NCI-H2196 (cell line): ENCODE results near the gene NOC3L.
"Not testable (repeated sequence)": the region's sequence is repeated elsewhere in the genome, so short reads cannot be mapped to it uniquely, and the experiment has no call there.

ENCODE experiments used
- DNase-seq: peaks from one replicate; lab custom pipeline; 2025; ENCODE audit not compliant: unreplicated experiment; lab: John Stamatoyannopoulos, UW

Gene NOC3L, protein sequence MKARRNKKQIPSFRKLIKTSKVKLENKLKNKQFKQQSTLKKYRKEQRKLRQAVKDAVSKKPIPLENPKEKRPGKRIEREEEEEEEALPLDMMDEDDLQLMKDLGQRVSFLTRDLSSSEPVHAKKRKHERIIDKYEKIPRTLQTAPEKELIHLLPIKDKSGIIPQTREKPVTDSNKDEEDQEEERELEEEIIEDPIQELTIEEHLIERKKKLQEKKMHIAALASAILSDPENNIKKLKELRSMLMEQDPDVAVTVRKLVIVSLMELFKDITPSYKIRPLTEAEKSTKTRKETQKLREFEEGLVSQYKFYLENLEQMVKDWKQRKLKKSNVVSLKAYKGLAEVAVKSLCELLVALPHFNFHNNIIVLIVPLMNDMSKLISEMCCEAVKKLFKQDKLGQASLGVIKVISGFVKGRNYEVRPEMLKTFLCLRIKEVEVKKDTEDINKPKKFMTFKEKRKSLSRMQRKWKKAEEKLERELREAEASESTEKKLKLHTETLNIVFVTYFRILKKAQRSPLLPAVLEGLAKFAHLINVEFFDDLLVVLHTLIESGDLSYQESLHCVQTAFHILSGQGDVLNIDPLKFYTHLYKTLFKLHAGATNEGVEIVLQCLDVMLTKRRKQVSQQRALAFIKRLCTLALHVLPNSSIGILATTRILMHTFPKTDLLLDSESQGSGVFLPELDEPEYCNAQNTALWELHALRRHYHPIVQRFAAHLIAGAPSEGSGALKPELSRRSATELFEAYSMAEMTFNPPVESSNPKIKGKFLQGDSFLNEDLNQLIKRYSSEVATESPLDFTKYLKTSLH

DNA sequence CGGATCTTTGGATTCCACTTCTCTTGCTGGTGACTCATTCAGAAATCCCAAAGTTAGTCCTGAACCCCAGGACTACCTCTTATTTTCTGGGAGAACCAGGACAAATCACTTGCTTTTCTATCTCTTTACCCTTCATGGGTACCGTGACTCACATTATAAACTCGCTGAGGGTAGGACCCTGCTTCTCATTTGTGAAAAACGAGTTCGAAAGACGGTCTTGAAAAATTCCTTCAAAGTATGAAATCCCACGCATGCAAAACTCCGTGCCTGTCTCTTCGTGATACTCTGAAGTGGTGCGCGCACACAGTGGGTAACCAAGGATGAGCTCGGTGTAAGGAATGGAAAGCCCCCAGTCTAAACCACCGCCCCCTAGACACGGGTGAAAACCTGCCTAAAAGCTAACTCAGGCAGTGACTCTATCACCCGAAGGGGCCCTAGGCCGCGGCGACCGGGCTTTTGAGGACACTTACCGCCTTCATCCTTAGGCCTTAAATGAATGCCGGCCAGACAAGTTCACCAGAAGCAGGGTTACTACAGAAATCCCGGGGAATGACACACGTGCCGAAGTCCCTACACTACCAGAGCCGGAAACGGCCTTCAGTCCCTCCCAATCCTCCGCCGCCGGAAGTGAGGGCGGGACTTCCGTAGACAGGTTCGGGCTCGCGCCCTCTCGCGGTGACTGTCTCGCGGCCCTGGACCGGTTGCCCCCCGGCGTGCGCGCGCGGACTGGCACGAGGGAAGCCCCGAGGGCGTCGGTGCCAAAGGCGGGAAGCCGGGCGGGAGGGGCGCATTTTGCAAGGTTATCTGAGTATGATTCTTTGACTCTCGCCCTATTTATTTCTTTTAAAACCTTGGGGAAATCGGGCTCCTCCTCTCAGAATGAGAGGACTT is at the start of gene NOC3L:
Gene NOC3L (minus strand): TSS at position 580 of the 891 bp plus-strand sequence. CDS start 101 bp downstream, at position 479.
- DNase-seq = peak; percentile 89

DNA sequence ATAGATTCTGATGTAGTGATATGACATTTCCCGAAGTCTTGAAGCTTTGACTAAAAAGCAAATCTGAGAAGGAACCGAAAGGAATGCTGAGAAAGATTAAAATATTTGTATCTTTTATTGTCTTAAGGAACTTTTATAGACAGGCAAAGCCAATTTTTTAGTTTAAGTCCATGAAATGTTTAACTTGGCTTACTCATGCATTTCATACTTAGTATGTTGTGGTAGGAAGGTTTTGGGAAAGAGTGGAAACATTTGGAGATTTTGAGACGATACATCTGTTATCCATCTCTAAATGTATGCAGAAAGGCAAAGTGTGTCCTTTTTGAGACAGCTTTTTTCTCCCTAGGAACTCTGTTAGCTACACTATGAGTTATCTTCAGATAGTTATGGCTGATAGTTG is 49.7 kb upstream of the NOC3L start:
- DNase-seq = no peak

DNA sequence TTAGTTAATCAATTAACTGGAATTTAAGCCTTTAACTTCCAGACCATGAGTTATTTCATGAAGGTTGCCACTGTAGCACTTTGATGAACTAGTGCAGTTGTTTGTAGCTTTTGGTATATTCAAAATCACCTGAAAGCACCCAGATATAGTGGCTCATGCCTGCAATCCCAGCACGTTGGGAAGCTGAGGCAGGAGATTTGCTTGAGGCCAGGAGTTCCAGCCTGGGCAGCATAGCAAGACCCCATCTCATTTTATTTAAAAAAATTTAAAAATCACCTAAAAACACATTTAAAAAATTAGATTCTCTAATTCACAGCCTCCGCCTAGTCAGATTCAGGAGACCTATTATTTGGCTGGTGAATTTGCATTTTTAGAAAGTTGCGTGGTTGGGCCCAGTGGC is 48.6 kb upstream of the NOC3L start:
- no peak for DNase-seq

DNA sequence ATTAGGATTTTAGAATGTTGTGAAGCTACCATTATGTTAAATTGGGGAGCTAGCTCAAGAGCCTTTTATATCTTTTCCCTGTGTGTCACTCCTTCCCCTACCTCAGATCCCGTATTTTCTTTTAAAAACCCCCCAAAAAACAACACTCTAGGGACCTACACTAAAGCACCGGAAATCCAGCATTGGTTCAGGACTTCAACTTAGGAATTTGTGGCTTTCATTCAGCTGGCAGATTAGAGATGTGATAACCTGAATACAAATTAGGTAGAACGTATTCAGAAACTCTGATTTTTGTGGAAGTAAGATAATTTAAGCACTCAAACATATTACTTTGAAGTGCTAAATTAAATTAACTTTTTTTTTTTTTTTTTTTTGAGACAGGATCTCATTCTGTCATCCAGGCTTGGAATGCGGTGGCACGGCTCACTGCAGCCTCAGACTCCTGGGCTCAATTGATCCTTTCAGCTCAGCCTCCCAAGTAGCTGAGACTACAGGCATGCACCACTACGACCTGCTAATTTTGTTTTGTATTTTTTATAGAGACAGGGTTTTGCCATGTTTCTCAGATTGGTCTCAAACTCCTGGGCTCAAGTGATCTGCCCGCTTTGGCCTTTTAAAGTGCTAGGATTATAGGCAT is 46.4 kb upstream of the NOC3L start:
- DNase-seq = no peak

DNA sequence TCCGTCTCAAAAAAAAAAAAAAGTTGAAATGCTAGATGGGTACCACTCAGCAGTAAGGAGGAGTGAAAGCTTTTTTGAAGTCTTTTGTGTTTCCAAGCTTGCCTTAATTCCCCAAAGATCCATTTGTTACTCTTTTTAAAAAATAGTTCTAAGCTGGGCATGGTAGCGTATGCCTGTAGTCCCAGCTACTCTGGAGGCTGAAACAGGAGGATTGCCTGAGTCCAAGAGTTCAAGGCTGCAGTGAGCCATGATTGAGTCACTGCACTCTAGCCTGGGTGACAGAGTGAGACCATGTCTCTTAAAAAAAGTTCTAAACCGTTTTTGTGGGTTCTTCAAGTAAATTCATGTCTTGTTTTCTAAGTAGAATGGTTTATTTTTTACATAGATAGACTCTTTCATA is 44.9 kb upstream of the NOC3L start:
- DNase-seq = no peak

DNA sequence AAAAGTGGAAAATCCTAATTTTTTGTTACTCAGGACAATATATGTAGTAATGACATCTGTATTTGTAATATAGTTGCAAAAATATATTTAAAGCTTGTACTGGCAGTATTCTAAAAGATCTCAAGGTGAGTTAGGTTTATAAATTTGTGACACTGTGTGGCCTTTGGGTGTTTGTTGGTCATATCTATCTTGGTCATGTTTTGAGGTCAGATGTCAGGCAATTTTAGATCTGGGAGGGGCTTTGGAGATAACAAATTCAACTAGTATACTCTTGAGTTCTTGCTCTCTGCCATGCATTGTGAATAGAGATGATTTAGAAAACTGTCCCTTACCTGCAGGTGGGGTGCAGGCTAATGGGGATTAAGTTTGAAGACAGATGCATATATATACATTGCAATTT is 42.7 kb upstream of the NOC3L start:
- no peak for DNase-seq

DNA sequence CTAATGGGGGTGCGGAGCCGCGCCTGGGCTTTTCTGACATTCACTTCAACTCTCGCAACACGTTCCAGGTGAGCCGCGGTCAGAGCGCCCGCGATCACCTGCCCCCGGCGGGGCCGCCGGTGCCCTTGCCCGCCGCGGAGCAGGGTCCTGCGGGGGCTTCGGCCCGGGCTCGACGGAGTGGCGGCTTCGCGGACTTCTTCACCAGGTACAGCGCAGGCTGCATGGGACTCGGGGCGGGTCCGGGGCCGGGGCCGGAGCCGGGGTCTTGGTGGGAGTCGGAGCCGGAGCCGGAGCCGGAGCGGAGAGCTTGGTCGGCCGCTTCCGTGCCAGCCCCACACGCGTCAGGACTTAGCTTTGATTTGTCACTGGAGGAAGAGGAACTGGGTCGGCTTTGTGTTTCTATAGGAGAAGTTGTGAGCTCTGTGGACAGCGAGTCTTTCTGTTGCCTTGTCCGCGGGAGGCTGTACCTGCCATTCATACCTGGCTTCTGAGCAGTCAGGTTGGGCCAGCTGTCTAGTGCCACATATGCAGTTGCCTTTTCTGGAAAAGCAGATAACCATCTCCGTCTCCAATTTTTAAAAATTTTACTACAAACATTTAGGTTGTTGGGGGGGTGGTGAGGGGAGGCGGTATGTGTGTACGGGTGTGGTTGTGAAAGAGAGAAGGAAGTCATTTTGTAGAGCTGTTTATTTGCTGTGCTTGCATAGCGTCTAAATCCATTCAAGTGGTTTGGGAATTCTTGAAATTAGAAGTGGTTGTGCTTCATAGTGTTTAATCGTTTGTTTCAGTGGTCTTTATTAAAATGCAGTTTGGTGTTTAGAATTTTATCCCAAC is 40.9 kb upstream of the NOC3L start:
- no peak for DNase-seq

DNA sequence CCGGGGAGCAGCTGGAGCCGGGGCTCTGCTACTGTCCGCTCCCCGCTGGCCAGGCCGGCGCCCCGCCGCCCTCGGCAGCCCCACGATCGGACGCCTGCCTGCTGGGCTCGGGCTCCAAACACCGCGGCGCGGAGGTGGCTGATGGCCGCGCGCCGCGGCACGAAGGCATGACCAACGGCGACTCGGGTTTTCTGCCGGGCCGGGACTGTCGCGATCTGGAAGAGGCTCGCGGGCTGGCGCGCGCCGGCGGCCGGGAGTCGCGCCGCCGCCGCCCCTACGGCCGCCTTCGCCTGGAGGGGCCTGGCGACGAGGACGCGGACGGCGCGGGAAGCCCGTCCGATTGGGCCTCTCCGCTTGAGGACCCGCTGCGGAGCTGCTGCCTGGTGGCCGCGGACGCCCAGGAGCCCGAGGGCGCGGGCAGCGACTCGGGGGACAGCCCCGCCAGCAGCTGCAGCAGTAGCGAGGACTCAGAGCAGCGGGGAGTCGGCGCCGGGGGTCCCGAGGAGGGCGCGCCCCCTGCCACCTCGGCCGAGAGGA is 40.2 kb upstream of the NOC3L start:
- no peak for DNase-seq

DNA sequence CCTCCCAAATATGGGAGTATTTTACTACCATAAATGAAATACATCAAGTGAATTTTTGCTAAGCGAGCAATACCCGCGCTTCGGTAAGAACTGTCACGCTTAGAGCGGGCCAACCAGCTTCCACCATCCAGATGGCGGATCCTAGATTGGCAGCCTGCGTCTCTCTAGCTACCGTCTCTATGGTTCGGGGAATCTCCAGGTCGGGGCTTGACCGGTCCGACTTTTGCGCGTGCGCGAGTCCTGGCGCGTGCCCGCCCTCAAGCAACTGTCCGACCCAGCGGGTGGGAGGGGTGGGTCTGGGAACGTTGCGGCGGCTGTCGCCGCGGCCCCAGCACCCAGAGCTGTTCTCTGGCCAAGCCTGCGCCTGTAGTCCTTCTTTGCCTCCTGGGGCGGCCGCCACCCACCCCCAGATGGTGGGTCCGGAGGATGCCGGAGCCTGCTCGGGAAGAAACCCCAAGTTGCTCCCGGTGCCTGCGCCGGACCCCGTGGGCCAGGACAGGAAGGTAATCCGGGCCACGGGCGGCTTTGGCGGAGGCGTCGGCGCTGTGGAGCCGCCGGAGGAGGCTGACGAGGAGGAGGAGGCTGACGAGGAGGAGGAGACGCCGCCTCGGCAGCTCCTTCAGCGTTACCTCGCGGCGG is 39.6 kb upstream of the NOC3L start, which contains the start of gene TBC1D12:
Gene TBC1D12 (plus strand): TSS at position 338 of the 639 bp plus-strand sequence. CDS start 73 bp downstream, at position 411.
- peak; percentile 82 for DNase-seq

DNA sequence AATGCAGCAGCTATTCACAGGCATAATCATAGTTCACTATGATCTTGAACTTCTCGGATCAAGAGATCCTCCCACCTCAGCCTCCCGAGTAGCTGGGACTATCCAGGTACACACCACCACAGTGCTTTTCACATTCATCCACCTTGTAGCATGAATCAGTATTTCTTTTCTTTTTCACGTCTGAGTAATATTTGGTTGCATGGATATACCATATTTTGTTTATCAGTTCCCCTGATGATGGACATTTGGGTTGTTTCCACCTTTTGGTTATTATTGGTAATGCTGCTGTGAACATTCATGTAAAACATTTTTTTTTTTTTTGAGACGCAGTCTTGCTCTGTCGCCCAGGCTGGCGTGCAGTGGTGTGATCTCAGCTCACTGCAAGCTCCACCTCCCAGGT is 36.0 kb upstream of the NOC3L start:
- DNase-seq = no peak

DNA sequence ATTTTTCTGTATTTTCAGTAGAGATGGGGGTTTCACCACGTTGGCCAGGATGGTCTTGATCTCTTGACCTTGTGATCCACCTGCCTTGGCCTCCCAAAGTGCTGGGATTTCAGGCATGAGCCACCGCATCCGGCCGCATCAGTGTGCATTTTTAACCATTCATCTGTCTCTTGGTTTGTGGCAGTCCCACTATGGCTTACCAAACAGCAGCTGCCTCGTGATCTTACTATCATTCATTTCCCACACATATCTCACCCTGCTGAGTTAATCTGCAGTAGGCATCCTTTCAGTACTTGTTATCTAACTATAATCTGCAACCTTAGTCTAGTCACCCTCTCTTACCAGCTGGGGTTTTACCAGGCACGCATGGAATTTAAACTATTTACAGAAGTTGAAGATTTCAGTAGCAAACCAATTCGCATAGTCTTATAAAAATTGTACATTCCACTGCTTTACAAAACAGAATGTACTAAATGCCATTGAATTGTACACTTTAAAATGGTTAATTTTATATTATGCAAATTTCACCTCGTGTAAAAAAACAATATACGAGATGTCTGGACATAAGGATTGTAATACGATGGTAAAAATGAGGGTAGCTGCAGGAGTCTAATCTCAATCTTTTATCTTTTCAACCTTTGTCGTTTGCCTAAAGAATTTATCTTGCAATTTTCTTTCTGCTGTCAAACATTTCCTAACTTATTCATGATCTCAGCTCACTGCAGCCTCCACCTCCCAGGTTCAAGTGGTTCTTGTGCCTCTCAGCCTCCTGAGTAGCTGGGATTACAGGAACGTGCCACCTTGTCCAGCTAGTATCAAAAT is 35.0 kb upstream of the NOC3L start:
- DNase-seq = no peak

DNA sequence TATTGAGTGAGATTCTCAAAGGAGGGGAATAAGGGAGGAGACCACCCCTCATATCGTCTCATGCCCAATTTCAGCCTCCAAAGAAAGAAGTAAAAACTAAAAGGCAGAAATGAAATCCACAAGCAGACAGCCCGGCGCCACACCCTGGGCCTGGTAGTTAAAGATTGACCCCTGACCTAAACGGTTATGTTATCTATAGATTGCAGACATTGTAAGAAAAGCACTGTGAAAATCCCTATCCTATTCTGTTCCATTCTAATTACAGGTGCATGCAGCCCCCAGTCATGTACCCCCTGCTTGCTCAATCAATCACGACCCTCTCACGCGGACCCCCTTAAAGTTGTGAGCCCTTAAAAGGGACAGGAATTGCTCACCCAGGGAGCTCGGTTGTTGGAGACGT is 29.4 kb upstream of the NOC3L start:
- not testable (repeated sequence) for DNase-seq

DNA sequence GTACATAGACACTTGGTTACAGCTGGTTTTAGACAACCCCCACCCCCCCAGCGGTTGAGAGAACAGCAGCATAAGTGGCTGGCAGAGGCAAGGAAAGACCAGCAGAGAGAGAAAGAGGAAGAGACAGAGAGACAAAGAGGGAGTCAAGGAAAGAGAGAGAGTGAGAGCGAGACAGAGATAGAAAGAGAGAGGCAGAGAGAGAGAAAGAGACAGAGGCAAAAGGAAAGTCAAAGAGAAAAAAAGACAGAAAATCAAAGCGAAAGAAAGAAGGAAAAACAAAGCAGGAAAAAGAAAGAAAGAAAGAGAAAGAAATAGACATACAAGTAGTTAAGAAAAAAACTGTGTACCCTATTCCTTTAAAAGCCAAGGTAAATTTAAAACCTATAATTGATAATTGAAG is 23.0 kb upstream of the NOC3L start:
- not testable (repeated sequence) for DNase-seq

DNA sequence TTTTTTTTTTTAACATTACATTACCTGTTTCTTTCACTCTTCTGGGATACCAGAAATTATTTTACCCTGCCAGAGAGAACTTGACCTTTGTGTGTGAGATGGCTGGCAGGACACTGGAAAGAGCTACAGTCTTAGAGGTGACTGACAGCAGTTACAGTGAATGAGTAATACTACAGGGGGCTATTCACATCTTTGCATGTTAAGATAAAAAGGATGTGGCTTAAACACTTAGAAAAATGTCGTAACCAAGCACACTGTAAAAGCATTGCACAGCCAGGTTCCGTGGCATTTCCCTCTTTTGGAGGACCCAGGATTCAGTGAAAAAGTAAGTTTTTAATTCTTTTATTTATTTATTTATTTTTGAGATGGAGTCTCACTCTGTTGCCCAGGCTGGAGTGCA is 20.8 kb upstream of the NOC3L start:
- no peak for DNase-seq

DNA sequence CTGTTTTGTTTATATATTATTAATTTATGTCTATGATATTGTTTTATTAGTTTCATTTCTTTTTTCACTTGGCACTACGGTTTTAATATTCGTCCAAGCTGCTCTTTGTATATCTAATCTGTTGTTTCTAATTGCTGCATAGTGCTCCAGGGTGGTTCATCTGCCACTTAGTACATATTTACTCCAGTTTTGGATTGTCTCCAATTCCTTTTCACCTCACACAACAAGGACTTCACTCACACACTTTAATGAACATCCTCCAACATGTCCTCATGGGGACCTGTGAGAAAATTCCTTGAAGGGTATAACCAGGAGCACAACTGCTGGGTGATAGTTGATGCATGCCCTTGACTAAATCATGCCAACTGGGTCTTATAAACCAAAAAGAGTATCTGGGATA is 14.1 kb upstream of the NOC3L start:
- DNase-seq = no peak

DNA sequence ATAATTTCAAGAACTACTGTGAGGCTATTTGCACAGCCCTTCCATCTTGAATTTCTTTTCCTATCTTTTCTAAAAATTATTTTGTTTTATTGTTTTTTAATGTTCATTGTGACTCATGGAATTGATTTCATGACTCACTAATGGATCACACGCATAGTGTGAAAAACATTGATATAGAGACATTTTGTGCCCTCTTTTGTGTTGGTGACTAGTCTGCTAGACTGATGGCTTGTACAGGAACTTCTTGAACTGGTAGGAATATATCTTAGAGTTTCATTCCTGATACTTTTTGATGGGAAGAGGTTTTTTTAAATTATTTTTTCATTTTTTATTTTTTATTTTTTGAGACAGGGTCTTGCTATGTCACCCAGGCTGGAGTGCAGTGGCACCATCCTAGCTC is 12.6 kb upstream of the NOC3L start:
- DNase-seq = no peak

DNA sequence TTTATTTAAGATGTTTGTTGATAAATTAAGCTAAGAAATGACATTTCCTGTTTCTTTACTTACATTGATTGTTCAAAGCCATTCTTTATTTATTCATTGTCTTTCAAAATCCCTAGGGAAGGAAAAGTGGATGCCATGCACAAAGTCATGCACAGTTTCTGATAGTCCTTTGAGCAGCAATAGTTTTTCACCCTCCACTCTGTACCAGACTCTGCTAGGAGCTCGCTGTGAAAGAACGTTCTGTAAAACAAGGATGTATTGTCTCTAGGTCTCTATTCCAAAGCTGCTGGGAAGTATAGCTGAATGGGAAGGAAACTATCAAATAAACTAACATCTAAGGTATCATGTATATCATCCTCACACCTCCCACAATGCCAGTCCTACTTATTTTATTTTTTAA is 7.8 kb upstream of the NOC3L start:
- no peak for DNase-seq

DNA sequence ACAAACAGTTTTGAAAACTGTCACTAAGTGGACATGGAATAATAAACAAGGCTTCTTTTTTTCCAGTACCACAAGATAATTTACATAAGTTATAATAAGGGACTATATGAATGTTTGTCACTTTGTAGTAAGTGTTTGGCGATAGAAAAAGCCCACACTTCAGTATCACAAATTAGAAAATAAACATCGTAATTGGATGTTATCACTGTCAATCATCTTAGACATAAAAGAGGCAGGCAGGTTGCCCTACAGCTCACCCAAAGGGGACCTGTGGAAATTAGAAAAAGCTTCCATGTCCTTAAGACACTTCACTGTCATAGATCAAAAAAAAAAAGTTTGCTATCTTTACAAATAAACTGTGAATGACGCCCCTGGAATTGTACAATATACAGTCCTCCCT is 3.6 kb upstream of the NOC3L start:
- no peak for DNase-seq
